ENCODE measurements around the gene FER. TPM values are rescaled to one million over a fixed set of nuclear protein-coding genes. Genes with fewer than 3 reads are reported as not detected.

The FER gene
- total and polyA plus RNA-seq, 8 donors: 1.7 to 218 (median 24.0) TPM

GRCh38 chr5:109195667-109196066 lies 448.0 kb downstream of the FER start:
- peaks cover 0 to 8% (median 3%) of the 10 kb centered on the region in 4 donors for H3K4me1 ChIP-seq
- no peak for TF ChIP-seq POLR2A (IDR thresholded peaks at IDR 0.05)
- no peak for TF ChIP-seq POLR2AphosphoS5 (IDR thresholded peaks at IDR 0.05)
- no peak for TF ChIP-seq CTCF (IDR thresholded peaks at IDR 0.05)
- TF ChIP-seq EP300 (IDR thresholded peaks at IDR 0.05): no peak
- H3K27ac ChIP-seq: no peak overlapping the region
- H3K9me3 ChIP-seq: no peaks in the 10 kb centered on the region
- intact Hi-C loops (cut with DNase I; ENCODE audit: low total_unique reads): no loop called here
- H3K36me3 ChIP-seq: peaks cover 0 to 3% (median 0%) of the 10 kb centered on the region in 4 donors
- no peak overlapping the region for H3K4me3 ChIP-seq
- no peaks in the 10 kb centered on the region for H3K27me3 ChIP-seq
- DNase-seq: no peak
- WGBS, 5 donors: 70 to 88% (median 80%) methylated on average over 2 of the region's 2 CpGs

- DNase-seq: no peak
- 35 to 53% (median 47%) methylated on average over 2 of the region's 2 CpGs for WGBS, 5 donors
- Histone ChIP-seq H3K27ac (no peak overlapping the region), H3K4me1 (peaks cover 0 to 3% (median 1%) of the 10 kb centered on the region in 4 donors), H3K27me3 (no peaks in the 10 kb centered on the region), H3K4me3 (no peak overlapping the region), H3K9me3 (no peaks in the 10 kb centered on the region), H3K36me3 (peaks cover 0 to 3% (median 0%) of the 10 kb centered on the region in 4 donors)
- TF ChIP-seq CTCF (IDR thresholded peaks at IDR 0.05) (no peak), POLR2AphosphoS5 (IDR thresholded peaks at IDR 0.05) (no peak), POLR2A (IDR thresholded peaks at IDR 0.05) (no peak), EP300 (IDR thresholded peaks at IDR 0.05) (no peak)
- intact Hi-C loops (cut with DNase I; ENCODE audit: low total_unique reads): no loop called here
Measured at GRCh38 chr5:109196087-109196822, 448.6 kb downstream of the FER start.

DNA sequence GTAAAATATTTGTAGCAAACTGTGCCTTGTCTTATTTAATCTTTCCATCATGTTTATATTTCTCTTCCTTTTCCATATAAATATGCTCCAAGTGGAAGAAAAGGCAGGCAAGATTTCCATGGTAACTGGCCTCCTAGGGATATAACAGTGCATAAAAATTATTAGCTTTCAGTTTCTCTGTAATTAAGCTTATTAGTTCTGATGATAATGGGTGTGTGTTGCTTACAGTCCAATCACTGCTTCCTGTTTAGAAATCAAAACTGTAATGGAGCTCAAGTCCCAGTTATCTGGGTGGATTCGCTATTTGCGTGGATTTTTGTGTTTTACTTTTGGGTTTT lies 449.1 kb downstream of the FER start:
- intact Hi-C loops (cut with DNase I; ENCODE audit: low total_unique reads): no loop called here
- no peak for TF ChIP-seq EP300 (IDR thresholded peaks at IDR 0.05)
- no peak for TF ChIP-seq POLR2AphosphoS5 (IDR thresholded peaks at IDR 0.05)
- TF ChIP-seq CTCF (IDR thresholded peaks at IDR 0.05): no peak
- WGBS, 5 donors: 81 to 96% (median 86%) methylated on average over 2 of the region's 2 CpGs
- Histone ChIP-seq H3K4me3 (no peak overlapping the region), H3K9me3 (no peaks in the 10 kb centered on the region), H3K27ac (no peak overlapping the region), H3K4me1 (peaks cover 0 to 3% (median 0%) of the 10 kb centered on the region in 4 donors), H3K27me3 (no peaks in the 10 kb centered on the region), H3K36me3 (peaks cover 0 to 3% (median 0%) of the 10 kb centered on the region in 4 donors)
- DNase-seq: peak in 1 of 2 donors; percentile 8

GRCh38 chr5:109199289-109199688 lies 451.6 kb downstream of the FER start:
- Histone ChIP-seq H3K27ac (no peak overlapping the region), H3K4me3 (no peak overlapping the region), H3K9me3 (peaks cover 0 to 7% (median 1%) of the 10 kb centered on the region in 4 donors), H3K27me3 (no peaks in the 10 kb centered on the region), H3K4me1 (peaks cover 0 to 3% (median 0%) of the 10 kb centered on the region in 4 donors), H3K36me3 (no peaks in the 10 kb centered on the region)
- TF ChIP-seq CTCF (IDR thresholded peaks at IDR 0.05) (no peak), EP300 (IDR thresholded peaks at IDR 0.05) (no peak), POLR2A (IDR thresholded peaks at IDR 0.05) (no peak), POLR2AphosphoS5 (IDR thresholded peaks at IDR 0.05) (no peak)
- intact Hi-C loops (cut with DNase I; ENCODE audit: low total_unique reads): no loop called here
- DNase-seq: peak in 1 of 2 donors; percentile 7
- 79 to 85% (median 80%) methylated on average over 2 of the region's 2 CpGs for WGBS, 5 donors
